T-helper 22 cell (primary cell): ENCODE measurements around the gene ASB10.

Experiments used
- DNase-seq: peaks from one replicate; pipeline ENCODE4 v3.0.0-alpha.2; 2020; ENCODE audit warnings: low read depth

Gene ASB10

DNA sequence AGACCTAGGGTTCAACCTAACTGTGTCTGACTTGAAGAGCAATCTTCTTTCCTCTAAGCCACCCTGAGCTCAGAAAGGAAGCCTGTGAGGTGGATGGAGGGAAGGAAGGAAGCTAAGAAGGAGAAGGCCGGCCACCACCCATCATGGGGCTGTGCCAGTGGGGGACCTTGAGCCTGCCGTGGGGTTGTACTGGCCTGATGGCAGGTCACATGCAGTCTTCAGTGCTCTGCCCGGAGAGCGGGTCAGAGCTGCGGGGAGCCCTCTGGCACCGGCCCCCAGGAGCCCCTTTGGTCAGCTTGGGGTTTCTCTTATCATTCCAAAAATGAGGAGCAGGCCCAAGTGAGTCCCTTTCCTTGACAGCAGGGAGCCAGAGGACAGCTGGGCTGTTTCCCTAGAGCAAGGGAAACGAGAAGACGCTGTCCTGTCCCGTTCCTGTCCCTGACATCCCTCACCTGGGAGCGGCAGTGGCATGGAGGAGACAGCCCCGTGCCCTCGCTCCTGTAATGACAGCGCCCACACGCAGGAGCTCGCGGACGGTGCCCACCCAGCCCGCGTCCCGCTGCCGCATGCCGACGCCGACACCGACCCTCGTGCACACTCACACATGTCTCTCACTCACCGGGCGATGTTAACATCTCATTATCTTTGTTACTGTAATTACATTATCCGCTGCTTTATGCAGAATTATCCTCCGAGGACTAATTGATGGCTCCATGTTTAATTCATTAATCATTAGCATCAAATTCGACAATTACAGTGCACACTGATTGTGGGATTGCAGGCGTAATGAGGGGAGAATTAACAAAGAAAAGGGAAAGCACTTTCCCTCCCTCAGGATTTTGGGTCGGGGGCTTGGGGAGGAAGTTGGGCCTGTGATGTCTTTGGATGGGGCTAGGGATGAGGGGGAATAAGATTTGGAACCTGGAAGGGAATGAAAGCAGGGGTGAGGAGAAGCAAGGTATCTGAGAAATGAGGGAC, 50.9 kb downstream of the ASB10 start:
- no peak for DNase-seq

GRCh38 chr7:151135525-151135845, 51.6 kb downstream of the ASB10 start:
- DNase-seq: no peak

GRCh38 chr7:151134743-151135524, 52.1 kb downstream of the ASB10 start:
- no peak for DNase-seq

- no peak for DNase-seq
Measured at GRCh38 chr7:151133986-151134742, 52.9 kb downstream of the ASB10 start.

- DNase-seq: no peak
Measured at GRCh38 chr7:151133266-151133985, 53.6 kb downstream of the ASB10 start.

DNA sequence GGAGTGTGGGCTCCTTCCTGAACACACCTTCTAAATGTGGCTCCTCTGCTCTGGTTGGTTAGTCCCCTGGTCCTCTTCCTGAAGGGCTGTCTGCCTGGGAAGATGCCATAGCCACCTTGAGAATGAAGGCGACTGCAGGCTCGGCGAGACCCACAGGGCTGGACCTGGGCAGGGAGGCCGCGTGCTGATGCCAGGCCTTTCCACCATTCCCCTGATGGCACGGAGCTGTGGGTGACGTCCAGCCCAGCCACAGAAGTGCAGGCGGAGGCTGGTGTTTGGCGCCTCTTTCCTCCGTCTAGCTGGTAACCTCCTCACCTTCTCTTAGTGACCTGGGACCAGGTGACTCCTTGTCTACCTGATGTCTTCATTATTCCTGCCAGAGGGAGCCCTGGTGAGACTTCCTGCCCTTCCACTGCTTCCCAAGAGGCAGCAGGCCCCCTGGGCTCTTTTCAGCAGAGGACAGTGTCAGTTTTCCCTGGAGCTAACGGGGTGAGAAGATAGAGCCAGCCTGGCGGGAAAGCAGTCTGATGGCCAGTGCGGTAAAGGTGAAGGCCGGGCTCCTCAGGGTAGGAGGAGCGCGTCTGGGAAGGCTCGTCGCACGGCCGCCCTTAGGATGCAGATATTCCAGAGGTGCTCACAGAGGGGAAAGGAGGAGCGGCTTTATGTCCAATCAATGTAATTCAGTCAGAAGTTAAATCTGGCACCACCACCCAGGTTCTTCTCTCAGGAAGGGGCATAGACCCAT, 54.4 kb downstream of the ASB10 start:
- DNase-seq: no peak

GRCh38 chr7:151131592-151132293, 55.3 kb downstream of the ASB10 start:
- no peak for DNase-seq

DNA sequence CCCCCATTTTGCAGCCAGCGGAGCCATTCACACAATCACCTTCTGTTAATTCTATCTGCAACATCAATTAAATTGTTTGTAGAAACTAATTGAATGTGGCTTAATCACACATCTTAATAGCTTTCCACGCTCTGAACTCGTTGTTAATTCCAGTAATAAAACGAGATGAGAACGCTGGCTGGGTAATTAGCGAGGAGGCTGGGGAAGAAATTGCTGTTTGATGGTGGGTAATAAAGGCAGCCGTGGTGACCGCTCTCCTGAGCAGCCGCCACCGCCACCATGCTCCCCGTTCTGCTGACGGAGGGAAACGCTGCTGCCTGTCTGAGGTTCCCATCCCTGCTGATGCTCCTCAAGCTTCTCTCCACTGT, 55.8 kb downstream of the ASB10 start:
- DNase-seq: no peak

DNA sequence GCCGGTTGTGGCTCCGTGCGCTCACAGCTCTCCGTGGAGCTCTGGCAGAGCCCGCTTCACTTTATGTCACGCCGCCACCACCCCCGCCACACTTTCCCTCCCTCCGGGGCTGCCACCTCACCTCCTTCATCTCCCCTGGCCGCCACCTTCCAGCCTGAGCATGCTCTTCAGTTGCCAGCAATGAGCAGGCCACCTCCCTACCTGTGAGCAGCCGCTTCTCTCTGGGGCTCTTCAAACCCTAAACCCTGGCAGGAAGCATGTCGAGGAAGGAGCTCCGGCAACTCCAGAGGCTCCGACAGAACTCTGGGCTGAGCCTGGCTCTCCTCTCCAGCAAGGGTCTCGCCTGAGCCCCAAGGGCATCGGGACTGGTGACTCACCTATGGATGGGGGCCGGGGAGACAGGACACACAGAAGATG, 56.3 kb downstream of the ASB10 start:
- DNase-seq: no peak

DNA sequence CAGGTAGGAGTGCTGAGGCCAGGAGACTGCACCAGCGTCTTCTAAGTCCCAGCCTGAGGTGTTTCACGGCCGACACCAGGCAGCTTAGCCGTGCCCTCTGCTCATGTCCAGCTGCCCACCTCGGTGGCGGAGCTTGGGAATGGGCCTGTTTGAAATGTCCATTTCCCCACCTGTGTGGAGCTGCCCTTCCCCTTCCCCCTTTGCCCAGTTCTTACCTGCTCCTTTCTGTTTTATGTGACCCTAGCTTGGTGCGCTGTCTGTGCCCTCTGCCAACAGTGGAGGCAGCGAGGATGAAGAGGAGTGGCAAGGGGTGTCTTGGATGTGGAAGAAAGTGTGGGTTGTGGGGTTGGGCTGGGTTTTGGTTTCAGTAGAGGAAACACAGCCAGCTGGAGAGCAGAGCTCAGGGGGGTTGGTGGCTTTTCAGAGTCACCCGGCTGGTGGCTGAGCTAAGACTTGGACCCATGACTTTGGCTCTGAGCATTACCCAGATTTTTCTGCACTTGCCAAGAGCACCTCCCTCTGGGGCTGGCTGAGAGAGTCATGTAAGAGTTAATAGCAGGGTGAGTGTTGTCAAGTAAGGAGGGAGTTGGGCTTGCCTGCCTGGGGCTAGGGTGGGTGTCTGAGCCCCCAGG, 57.0 kb downstream of the ASB10 start:
- DNase-seq: no peak

GRCh38 chr7:151129117-151129959, 57.7 kb downstream of the ASB10 start:
- no peak for DNase-seq

- no peak for DNase-seq
Measured at GRCh38 chr7:151128716-151129115, 58.3 kb downstream of the ASB10 start.

DNA sequence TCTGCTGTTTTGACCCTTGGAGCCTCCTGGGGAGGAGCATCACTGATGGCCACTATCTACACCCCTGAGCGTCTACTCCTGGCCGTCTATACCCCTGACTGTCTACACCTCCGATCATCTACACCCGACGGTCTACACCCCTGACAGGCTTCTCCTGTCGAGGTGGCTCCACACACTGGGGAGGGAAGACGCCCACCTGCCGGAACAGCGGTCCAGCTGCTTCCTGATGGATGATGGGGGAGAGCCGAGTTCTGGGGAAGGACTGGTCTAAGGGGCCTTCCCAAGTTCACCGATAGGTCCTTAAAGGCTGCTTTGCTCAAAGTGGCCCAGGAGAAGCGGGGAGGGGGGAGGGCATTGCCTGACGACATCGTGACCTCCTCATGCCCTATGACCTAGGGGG, 58.9 kb downstream of the ASB10 start:
- DNase-seq: no peak

DNA sequence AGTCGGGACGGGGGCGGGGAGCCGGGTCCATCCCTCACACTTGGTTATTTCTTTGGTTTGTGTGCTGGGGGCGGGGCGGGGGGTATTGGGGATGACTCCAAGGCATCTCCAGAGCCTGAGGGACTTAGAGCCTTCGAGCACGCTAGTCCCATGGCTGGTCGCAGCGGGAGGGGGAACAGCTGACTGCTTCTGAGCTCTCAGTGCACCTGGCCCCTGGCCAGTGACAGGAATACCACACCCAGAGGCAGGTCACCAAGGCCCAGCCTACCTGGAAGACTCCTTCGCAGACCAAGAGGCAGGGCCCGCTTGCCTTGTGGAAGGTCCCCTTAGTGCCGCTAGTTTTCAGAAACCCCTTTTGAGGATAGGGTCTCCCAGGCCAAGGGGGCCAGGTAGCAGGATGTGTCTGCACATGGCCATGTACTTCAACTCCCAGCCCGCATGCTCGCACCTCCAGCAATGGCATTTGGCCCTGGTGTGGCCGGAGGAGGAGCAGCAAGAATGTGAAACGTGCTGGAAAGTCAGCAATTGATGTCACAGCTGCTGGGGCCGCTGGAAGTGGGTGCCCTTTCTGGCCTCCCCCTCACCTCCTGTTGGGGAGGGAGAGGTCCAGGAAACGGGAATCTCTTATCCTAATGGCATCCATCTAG, 60.4 kb downstream of the ASB10 start:
- no peak for DNase-seq

DNA sequence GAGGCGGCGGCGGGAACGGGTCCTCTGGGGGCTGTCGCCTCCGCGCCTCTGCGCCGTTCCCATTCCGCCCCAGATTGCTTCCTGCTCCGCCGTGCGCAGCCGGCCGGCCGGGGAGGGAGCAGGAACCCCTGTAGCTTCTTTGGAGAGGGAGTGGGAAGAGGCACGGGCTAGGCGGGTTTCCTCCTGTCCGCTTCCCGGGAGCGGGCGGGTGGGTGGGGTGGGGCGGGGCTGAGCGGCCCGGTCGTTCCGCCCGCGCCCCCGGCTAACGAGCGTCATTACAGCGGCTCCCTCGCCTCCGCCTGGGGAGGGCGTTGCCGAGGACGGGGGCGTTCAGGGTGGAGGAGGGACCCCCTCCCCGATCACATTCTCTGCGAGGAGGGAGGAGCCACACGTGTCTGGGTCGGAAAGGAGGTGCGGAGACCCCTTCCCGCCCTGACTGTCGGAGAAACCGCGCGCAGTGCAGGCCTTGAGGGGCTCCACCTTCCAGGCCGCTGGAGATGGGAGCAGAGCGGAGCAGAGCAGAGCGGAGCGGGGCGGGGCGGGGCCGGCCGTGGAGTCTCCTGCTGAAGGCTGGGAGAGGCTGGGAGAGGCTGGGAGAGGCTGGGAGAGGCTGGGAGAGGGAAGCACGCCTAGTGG, 61.1 kb downstream of the ASB10 start:
- no peak for DNase-seq
